ENCODE measurements around the gene PDE6D.

Gene PDE6D

GRCh38 chr2:231718799-231719198 lies 62.3 kb downstream of the PDE6D start:
- no peak for DNase-seq

DNA sequence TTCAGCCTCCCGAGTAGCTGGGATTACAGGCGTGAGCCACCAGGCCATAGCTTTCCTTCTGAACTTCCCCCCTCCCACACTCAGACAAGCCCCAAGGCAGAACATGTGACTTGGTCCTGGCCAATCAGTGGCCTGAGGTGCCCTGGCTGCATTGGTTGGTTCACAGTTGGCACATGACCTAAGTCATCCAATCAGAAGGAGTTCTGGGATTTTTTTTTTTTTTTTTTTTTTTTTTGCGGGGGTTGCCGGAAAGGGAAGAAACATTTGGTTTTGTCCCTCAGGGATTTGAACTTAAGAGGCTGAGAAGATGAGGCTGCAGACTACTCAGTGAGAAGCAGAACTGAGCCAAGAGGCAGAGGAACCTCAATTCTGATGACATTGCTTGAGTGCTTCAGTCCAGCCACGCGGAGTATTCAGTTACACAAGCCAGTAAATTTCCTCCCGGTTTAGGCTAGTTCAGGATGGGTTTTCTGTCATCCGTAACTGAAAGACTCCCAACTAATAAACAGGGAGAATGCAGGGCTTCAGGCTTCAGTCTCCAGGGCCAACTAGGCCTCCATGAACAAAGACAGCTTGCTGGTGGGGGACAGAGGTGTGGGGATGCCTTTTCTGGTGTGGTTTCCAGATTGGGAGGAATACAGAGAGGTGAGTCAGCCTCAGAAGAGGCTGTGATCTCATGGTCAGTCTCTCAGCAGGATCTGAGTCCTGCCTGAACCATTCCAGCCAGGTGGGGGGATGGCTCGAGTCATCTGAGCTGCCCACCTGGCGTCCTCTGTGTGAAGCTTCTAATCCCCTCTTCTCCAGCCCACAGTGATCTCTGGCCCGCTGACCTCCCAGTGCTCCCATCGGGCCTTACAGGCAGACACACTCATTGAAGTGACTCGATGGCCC lies 63.6 kb downstream of the PDE6D start:
- peak; percentile 97 for DNase-seq

DNA sequence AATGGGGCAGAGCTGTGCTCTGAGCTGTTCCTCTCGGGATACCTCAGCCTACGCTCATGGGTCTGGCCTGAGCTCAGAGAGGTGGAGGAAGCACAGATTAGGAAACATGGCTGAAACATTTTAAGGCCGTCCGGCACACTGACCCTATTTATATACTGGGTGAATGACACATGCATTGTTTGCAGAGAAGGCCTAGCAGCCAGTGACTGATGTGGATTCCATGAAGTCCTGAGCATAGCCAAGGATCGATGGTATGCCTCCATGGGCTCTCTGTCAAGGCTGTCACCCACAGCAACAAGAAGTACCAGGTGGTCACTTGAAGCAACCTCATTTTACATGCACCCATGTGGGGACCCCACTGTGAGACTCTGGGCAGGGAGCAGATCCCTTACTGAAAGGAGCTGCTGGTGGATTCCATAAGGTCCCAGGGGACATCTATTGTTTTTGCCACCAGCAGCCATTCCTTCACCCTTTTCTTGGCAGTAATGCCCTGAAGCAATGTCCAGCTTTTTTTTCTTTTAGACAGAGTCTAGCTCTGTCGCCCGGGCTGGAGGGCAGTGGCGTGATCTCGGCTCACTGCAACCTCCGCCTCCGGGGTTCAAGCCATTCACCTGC lies 64.3 kb downstream of the PDE6D start:
- DNase-seq: peak; percentile 47

DNA sequence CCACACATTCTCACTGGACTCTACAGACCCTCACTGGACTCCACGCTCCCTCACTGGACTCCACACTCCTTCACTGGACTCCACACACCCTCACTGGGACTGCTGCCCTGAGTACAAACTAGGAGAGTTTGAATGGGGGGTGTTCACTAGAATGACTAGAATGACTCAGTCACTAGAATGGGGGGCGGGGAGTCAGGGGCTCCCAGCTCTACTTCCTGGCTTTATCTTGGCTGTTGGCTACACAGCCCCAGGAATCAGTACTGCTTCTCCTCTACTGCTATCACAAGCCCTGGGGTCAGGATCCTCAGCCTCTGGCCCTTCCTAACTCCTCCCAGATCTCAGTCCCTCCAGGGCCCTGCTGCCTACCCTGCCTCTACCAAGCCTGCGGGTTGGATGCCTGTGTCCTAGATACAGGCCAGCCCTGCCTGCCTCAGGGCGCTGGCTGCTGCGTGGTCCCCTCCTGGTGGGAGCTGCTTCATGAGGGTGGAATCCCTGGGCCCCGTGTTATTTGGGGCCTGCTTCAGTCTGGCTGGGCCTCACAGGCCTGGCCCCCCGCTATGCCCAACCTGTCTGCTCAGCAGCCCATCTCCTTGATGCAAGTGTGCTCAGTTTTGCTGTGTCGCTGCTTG lies 65.0 kb downstream of the PDE6D start:
- DNase-seq: no peak

- no peak for DNase-seq
Observed at GRCh38 chr2:231715499-231715837, 65.6 kb downstream of the PDE6D start.

DNA sequence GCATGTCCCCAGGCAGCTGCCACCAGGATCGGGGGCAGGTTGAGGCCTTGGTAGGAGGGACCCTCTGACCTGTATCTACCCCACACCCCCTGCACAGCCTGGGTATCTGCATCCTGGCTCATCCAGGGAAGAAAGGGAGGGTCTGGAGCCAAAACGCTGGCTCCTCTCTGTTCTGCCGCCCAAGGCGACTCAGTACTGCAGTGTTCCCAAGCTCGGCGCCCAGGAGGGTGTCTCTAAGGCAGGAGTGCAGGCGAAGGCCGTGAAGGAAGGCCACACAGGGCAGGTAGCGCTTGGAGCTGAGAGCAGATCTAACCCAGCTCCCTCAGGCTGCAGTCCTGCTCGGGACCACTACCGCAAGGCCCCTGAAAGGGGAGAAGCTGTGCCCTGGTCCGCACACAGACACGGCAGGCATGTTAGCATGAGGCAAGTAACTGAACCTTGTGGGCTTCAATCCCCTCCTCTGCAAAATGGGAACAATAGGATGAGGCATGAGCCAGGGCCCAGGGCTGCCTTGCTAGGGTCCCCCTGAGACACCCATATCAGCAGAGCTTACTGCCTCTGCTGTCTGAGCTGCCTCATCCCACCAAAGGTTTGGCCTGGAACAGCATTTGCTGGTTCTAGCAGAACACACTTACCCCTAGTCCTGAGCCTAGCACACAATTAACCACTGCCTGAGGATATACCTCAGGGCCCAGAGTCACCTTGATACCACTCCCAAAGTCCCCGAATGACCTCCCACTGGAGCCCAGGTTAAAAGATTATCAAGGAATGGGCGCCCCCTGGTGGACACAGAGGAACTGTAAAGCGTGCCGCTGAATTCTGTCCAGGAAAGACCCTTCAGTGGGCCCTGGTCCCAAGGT lies 66.2 kb downstream of the PDE6D start:
- DNase-seq: peak; percentile 60

DNA sequence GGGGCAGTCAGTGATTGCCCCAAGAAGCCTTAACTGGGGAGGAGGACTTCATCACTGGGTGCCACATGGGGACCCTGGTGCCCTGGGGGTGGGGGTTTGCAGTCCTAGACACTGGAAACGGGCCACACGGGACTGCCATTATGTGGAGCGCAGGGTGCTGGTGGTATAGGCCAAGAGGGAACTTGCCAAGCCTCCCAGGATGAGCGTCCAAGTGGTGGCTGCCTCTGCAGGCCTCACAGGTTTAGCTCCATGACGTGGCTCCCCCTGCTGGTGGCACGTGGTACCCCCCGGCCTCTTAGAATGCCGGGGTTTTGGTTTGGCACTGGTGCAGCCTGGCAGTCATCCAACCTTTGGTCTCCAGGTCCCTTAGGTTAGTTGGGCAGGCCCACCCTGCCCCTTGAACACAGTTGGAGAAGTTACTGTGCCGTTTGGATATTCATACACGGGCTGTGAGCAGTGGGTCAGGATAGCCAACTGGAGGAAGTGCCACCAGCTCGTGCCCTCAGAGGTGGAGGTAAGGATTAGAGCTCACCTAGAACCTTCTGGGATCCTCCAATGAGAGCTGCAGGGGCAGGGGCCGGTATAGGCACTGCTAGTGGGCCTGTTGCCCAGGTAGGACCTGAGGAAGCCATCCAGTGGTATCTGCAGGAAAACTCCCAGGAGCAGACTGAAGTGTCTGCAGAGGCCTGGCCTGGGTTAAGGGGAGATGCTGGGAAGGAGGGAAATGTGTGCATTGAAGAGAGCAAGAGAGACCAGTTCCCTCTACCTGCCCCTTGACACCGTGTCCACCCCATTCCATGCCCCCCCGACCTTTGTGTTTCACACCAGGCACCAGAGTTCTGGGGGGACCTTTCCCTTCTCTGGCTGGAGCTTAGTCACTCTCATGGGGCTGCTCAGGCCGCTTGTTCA lies 67.1 kb downstream of the PDE6D start:
- peak; percentile 88 for DNase-seq

GRCh38 chr2:231713406-231713729 lies 67.7 kb downstream of the PDE6D start:
- DNase-seq: peak; percentile 68

- DNase-seq: peak; percentile 55
Observed at GRCh38 chr2:231712451-231713021, 68.5 kb downstream of the PDE6D start.

GRCh38 chr2:231711677-231712450 lies 69.2 kb downstream of the PDE6D start:
- no peak for DNase-seq

DNA sequence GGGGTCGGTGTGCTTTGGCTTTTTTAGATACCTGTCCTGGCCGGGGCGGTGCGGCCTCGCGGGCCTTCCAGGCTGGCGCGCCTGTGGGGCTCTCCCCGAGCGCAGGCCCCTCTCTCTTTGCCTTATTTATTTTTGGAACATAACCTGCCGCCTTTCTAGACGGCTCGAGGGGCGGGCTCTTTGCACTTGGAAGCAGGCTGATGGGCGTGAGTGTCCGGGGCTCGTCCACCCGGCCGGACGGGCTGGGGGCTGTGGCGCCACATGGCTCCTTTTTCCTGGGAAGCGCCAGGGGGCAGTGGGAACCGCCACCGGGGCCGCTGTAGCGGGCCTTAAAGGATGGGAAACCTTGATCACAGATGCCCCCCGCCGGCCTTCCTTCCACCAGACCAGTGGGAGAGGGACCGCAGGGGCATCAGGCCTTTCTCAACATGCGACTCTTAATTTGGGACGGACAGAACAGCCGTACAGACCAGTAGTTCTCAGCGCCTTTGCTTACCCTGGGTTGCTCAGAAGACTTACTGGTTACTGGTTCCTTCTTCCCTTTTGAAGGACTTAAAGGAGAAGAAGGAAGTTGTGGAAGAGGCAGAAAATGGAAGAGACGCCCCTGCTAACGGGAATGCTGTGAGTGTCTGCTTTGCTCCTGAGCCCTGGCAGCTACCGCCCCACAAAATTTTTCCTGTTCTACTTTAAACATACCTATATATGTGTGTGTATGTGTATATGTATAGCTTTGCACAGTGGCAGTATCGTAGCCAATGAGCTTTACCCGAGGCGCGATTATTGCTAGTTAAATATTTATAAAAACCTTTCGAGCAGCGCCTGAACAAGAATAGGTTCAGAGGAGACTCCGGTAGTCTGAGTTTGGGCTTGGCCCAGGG lies 70.0 kb downstream of the PDE6D start:
- DNase-seq: peak; percentile 67

GRCh38 chr2:231709981-231710798 lies 70.9 kb downstream of the PDE6D start:
- DNase-seq: peak; percentile 86

DNA sequence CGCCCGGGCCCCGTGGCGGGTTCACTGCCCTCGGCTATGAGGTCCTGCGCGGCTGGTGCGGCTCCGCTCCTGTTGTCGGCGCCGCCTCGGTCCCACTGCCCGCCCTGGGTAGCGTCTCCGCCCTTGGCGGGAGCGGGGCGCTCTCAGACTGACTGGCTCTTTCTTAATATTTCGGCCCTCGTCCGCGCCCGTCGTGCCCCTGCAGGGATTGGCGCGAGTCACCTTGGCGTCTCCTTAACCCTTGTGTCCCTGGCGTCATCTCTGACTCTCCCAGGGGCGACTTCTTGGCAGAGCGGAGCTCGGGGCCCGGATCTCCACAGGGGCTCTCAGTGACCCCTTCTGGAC lies 71.5 kb downstream of the PDE6D start:
- DNase-seq: no peak

DNA sequence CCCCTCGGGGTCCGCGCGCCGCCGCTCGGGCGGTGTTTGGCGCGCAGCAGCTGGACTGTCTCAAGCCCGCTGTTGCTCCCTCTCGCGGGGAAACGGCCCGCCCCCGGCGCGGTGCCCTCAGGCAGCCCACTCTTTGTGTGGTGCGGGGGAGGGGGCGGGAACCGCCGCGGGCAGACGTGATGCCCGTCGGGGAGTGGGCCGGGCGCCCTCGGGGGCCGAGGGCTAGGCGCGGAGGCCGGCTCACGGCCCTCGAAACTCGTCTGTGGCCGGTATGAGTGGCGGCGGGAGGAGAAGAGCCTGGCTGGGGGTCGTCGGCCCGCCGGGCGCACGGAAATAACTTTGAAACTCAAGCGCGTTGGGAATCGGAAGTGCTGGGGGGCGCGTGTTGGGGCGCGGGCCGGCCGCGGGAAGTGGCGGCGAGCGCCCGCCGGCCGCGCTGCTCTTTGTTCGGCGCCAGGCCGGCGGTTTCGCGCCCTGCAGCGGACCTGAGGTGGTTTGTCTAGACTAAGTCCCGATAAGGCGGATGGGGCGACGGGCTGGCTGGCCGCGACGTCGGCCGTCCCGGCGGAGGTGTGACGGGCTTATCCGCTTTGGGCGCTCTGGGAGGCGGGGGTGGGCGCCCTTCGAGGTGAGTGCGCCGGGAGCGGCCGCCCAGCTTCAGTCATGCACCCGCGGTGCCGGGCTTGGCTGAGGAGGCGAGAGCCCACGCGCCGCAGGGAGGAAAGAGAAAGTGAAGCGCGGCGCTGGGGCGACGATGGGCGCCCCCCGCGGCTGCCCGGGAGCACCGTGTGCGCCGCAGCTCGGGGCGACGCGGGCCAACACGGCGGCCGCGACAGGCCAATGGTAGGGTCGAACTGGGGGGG lies 72.1 kb downstream of the PDE6D start:
- peak; percentile 76 for DNase-seq

GRCh38 chr2:231707927-231708772 lies 72.9 kb downstream of the PDE6D start, which contains the start of gene PTMA:
Gene PTMA, plus strand, starts transcription at chr2:231708525. Its CDS starts 182 bp downstream, at chr2:231708707.
- peak; percentile 100 for DNase-seq

DNA sequence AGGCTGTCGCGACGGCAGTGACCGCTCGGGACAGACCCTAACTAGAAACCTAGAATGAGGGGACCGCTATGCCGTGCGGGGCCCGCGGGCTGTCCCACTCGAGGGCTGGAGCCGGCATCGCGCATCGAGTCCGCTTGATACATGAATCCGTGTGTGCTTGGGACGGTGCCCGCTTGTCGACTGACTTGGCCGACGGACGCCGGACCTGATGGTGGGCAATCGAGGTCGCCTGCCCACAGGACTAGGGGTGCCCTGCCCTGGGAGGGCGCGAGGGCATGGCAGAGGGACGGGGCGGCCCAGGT lies 73.5 kb downstream of the PDE6D start:
- DNase-seq: peak; percentile 37

Measured in inflammatory macrophage treated with lipopolysaccharide for 4 hours (primary cell).